ENCODE measurements around the gene IL32. TPM values are rescaled to one million over a fixed set of nuclear protein-coding genes. Genes with fewer than 3 reads are reported as not detected.
A peak's percentile ranks its signal among the peaks of the same experiment; 100 is the strongest.

The IL32 gene
- polyA plus RNA-seq, 3 donors = 0.53 to 8.0 (median 5.6) TPM

DNA sequence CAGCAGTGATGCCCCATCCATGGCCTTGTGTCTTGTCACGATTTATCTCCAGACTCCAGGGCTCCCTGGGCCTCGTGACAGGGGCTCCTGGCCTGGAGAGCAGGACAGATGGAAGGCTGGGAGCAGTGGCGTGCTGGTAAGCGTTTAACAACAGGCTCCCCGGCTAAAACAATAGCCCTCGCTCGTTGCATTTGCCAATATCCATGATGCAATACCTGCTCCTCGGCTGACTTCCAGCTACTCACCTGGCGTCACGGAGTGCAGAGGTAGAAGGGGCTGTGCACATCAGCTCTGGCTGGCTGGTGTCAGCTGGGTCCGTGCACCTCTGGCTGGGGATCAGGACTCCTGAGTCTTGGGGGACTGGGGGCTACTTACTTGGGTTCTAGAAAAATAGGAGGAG, 27.2 kb upstream of the IL32 start:
- H3K4me1 Mint-ChIP-seq = peaks cover 21% of the 10 kb centered on the region
- intact Hi-C loops (cut with micrococcal nuclease) = no loop called here
- H3K4me2 ChIP-seq (replicated peaks; ENCODE audit: extremely low read depth, low read length, poor library complexity, severe bottlenecking) = no peak overlapping the region
- H3K9me3 Mint-ChIP-seq = peaks cover 3 to 28% (median 13%) of the 10 kb centered on the region in 7 donors
- H3K27me3 ChIP-seq (ENCODE audit: control insufficient read depth in 2 of 2, insufficient read depth in 2 of 2, low read length in 2 of 2) = peaks cover 37 to 71% of the 10 kb centered on the region in 2 donors
- peaks cover 14 to 28% of the 10 kb centered on the region in 2 donors for H3K4me1 ChIP-seq (ENCODE audit: control insufficient read depth in 1 of 2, insufficient read depth in 2 of 2, low read length in 2 of 2)
- no peaks in the 10 kb centered on the region for H3K36me3 ChIP-seq (replicated peaks in 1 of 2; ENCODE audit: control insufficient read depth in 1 of 2, insufficient read depth in 2 of 2, low read length in 2 of 2)
- WGBS (ENCODE audit: insufficient coverage) = 41% methylated on average over 10 of the region's 11 CpGs
- no peak overlapping the region for H2AFZ ChIP-seq (ENCODE audit: insufficient read depth, low read depth, low read length, poor library complexity, severe bottlenecking)
- no peak for DNase-seq
- no peaks in the 10 kb centered on the region for H4K20me1 ChIP-seq (ENCODE audit: insufficient read depth, low read length)
- H3K27ac Mint-ChIP-seq = no peak overlapping the region
- H3K9ac ChIP-seq (ENCODE audit: insufficient read depth, low read length, poor library complexity, severe bottlenecking) = no peak overlapping the region
- no peak overlapping the region for H3K4me3 ChIP-seq (replicated peaks in 1 of 3; ENCODE audit: low read depth in 2 of 3, low read length in 3 of 3)
- H3K36me3 Mint-ChIP-seq = peaks cover 8 to 11% of the 10 kb centered on the region in 2 donors
- H3K79me2 ChIP-seq (ENCODE audit: insufficient read depth, low read length) = no peaks in the 10 kb centered on the region
- H3K27me3 Mint-ChIP-seq (ENCODE audit: low read depth in 3 of 3) = peaks cover 57 to 83% (median 81%) of the 10 kb centered on the region in 3 donors
- TF ChIP-seq, protein P1, sequence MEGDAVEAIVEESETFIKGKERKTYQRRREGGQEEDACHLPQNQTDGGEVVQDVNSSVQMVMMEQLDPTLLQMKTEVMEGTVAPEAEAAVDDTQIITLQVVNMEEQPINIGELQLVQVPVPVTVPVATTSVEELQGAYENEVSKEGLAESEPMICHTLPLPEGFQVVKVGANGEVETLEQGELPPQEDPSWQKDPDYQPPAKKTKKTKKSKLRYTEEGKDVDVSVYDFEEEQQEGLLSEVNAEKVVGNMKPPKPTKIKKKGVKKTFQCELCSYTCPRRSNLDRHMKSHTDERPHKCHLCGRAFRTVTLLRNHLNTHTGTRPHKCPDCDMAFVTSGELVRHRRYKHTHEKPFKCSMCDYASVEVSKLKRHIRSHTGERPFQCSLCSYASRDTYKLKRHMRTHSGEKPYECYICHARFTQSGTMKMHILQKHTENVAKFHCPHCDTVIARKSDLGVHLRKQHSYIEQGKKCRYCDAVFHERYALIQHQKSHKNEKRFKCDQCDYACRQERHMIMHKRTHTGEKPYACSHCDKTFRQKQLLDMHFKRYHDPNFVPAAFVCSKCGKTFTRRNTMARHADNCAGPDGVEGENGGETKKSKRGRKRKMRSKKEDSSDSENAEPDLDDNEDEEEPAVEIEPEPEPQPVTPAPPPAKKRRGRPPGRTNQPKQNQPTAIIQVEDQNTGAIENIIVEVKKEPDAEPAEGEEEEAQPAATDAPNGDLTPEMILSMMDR (IDR thresholded peaks at IDR 0.05) = no peak
- peak overlapping the region in 1 of 2 donors; percentile 85 for H3K4me3 Mint-ChIP-seq
- peaks cover 0 to 19% of the 10 kb centered on the region in 2 donors for H3K9me3 ChIP-seq (replicated peaks in 1 of 2; ENCODE audit: control insufficient read depth in 1 of 2, insufficient read depth in 1 of 2, low read length in 2 of 2)
- no peak overlapping the region for H3K27ac ChIP-seq (ENCODE audit: low read depth in 1 of 2, low read length in 2 of 2)

GRCh38 chr16:3038896-3039295, 26.5 kb upstream of the IL32 start:
- H3K27ac Mint-ChIP-seq = no peak overlapping the region
- intact Hi-C loops (cut with micrococcal nuclease) = no loop called here
- peak overlapping the region in 1 of 2 donors; percentile 85 for H3K4me3 Mint-ChIP-seq
- no peak overlapping the region for H3K4me3 ChIP-seq (replicated peaks in 1 of 3; ENCODE audit: low read depth in 2 of 3, low read length in 3 of 3)
- no peak overlapping the region for H2AFZ ChIP-seq (ENCODE audit: insufficient read depth, low read depth, low read length, poor library complexity, severe bottlenecking)
- H3K4me1 ChIP-seq (ENCODE audit: control insufficient read depth in 1 of 2, insufficient read depth in 2 of 2, low read length in 2 of 2) = peaks cover 14 to 30% of the 10 kb centered on the region in 2 donors
- no peak overlapping the region for H3K4me2 ChIP-seq (replicated peaks; ENCODE audit: extremely low read depth, low read length, poor library complexity, severe bottlenecking)
- no peak overlapping the region for H3K9ac ChIP-seq (ENCODE audit: insufficient read depth, low read length, poor library complexity, severe bottlenecking)
- DNase-seq = no peak
- H3K79me2 ChIP-seq (ENCODE audit: insufficient read depth, low read length) = no peaks in the 10 kb centered on the region
- peaks cover 0 to 19% of the 10 kb centered on the region in 2 donors for H3K9me3 ChIP-seq (replicated peaks in 1 of 2; ENCODE audit: control insufficient read depth in 1 of 2, insufficient read depth in 1 of 2, low read length in 2 of 2)
- 81% methylated on average over 4 of the region's 5 CpGs for WGBS (ENCODE audit: insufficient coverage)
- H4K20me1 ChIP-seq (ENCODE audit: insufficient read depth, low read length) = no peaks in the 10 kb centered on the region
- peaks cover 56 to 82% (median 79%) of the 10 kb centered on the region in 3 donors for H3K27me3 Mint-ChIP-seq (ENCODE audit: low read depth in 3 of 3)
- H3K4me1 Mint-ChIP-seq = peaks cover 17% of the 10 kb centered on the region
- H3K36me3 ChIP-seq (replicated peaks in 1 of 2; ENCODE audit: control insufficient read depth in 1 of 2, insufficient read depth in 2 of 2, low read length in 2 of 2) = no peaks in the 10 kb centered on the region
- TF ChIP-seq, protein P1 (IDR thresholded peaks at IDR 0.05) = no peak
- no peak overlapping the region for H3K27ac ChIP-seq (ENCODE audit: low read depth in 1 of 2, low read length in 2 of 2)
- H3K36me3 Mint-ChIP-seq = peaks cover 8 to 14% of the 10 kb centered on the region in 2 donors
- H3K9me3 Mint-ChIP-seq = peaks cover 3 to 27% (median 14%) of the 10 kb centered on the region in 7 donors
- H3K27me3 ChIP-seq (ENCODE audit: control insufficient read depth in 2 of 2, insufficient read depth in 2 of 2, low read length in 2 of 2) = peaks cover 37 to 70% of the 10 kb centered on the region in 2 donors
